ENCODE measurements around the gene SNRK.

The SNRK gene

GRCh38 chr3:43372007-43372740 is 85.8 kb downstream of the SNRK start:
- DNase-seq (ENCODE audit: low spot score), result no peak

DNA sequence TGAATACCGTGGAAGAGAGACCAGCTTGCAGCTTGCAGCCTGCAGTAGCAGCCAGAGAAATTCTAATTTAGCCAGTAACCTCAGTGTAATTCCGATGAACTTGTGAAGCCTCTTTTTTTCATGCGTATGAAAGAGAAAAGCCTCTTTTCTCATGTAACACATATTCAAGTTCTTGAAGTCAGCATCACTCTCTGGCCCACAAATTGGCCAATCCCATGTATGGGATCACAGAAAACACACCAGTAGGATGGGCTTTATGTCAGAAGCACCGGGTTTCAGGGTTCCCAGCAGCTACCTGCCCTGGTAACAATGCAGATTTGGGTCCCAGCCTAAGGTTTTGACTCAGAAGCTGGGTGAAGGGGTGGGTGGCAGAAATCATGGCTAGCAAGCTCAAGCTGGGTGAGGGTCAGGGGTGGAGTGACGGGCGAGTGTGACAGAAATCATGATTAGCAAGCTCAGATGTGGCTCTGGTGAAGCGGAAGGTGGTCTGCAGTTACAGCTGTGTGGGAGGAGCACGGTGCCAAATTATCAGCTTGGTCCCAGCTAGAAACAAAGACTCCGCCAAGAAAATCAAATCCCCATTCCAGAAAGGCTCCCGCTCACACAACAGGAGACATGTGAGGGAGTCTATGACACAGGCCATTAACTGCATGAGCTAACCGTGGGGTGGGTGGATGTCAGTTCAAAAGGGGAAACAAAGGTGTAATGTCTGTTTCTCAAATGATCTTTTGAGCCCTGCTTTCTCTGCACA is 86.6 kb downstream of the SNRK start:
- DNase-seq (ENCODE audit: low spot score), result no peak

DNA sequence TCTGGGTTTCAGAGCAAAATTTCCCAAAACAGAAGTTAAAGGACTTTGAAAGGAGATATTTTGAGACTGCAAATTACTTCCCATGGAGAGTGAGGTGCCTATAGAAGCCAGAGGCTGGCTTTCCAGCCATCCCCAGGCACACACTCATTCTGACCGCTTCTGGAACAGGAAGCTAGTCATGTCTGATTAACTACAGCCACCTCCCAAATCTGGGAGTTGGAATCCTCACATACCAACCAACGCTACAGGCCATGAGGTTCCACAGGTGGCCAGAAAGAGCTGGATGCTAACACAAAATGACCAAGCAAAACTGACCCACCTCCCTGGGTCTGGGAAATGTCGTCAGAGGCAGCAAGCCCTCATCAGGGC is 87.2 kb downstream of the SNRK start:
- DNase-seq (ENCODE audit: low spot score), result no peak

GRCh38 chr3:43378066-43378935 is 92.0 kb downstream of the SNRK start:
- DNase-seq (ENCODE audit: low spot score), result no peak

DNA sequence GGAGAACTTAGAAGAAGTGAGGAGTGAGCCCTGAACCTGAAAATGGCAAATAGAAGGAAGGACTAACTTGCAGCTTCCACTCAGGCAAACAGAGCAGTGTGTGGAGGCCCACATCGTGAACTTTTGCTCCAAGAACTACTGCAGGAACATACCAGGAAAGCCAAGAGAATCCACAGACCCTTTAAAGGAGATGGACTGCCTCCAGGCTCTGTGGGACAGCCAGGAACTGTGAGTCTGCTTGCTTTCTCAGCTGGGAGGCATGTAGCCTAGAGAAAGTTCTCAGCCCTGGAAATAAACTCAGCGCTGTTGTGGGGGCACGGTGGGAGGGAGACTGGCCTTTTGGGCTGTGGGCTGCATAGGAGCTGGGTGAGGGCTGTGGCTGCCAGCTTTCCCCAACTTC is 93.0 kb downstream of the SNRK start:
- peak; percentile 52 for DNase-seq (ENCODE audit: low spot score)

- no peak for DNase-seq (ENCODE audit: low spot score)
Observed at GRCh38 chr3:43388175-43388574, 101.8 kb downstream of the SNRK start.

- no peak for DNase-seq (ENCODE audit: low spot score)
Observed at GRCh38 chr3:43388915-43389314, 102.6 kb downstream of the SNRK start.

DNA sequence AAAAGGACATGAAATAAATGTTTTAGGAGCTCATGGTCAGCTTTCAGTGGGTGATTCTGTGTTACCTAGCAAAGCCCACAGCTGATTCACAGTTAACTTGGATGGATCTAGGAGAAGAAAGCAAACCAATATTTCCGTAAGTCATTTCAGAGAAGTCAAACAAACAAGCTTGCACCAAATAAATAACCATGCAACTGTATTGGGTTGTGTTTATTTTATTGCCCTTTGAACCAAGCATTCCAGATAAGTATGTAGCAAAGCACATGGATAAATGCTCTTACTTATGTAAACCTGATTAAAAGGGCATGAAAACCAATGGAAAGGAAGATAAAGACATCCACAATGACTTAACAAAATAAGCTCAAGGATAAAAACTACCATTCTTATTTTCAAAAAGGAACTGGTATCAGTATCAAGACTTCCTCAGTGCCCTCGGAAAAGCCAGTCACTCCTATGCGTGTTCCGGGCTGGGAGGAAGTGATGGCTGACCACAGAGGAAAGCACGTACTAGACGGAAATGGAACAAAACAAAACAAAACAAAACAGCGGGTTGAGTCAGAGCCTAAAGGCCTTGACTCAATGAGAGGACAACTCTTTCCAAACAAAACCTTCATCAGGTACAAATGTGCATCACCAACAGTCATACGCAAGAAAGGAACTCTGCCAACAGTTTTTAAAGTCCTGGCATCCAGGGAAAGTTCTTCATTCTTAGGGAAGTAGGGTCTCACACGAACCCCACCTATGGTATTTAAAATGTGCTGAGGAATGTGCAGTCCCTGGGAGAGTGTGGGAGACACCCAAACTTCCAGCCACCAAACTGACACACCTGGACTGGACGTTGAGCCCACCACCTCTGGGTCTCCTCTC is 103.3 kb downstream of the SNRK start:
- no peak for DNase-seq (ENCODE audit: low spot score)

GRCh38 chr3:43390255-43390588 is 103.9 kb downstream of the SNRK start:
- no peak for DNase-seq (ENCODE audit: low spot score)

- no peak for DNase-seq (ENCODE audit: low spot score)
Observed at GRCh38 chr3:43391621-43392020, 105.3 kb downstream of the SNRK start.

DNA sequence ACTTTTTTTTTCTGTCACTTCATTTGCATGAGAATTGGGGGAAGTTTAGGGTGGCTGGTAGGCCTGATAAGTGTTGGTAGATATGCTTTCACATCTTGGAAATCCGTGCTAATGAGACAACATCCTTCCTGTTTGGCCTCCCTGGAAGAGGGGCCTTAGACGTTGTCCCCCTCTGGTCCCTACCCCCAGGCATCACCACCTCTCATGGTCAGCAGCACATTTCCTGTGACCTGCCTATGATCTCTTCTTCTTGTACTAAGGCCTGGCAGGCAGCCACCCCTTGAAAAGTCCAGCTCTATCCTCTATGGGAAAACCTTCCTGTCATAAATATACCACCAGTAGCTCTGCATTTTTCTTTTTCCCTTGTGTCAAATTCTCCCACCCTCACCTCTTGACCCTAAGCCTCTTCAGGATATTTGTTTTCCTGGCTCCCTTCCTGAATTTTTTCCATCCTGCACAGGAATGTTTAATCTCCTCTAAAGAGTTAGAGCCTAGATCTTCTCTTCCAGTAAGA is 107.8 kb downstream of the SNRK start:
- no peak for DNase-seq (ENCODE audit: low spot score)

GRCh38 chr3:43399034-43399433 is 112.7 kb downstream of the SNRK start:
- no peak for DNase-seq (ENCODE audit: low spot score)

DNA sequence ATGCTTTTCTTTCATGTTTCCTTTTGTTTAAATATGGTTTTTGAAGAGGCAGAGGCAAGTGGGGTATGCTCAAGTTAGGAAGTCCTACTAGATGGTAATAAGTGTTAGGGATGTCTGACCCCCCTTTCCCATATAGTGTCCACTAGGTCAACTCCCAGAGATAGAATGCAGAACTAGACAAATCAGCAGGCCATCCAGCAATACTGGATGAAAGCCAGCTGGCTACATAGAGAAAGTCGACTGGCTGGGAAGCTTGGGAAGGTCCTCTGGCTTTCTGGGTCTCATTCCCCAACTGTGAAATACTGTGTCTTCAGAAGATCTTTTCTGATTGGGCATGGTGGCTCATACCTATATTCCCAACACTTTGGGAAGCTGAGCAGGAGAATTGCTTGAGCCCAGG is 113.8 kb downstream of the SNRK start:
- no peak for DNase-seq (ENCODE audit: low spot score)

Data from hepatic stellate cell (primary cell).